HG03159 (cell line): ENCODE measurements around the gene SGCA.
A peak's percentile ranks its signal among the peaks of the same experiment; 100 is the strongest.

Source experiments
- ATAC-seq: cut with Tn5 transposase; IDR thresholded peaks from one replicate; pipeline ENCODE4 v1.9.1; 2021; ENCODE audit warnings: mild to moderate bottlenecking, moderate library complexity; ENCODE audit not compliant: unreplicated experiment

SGCA gene

DNA sequence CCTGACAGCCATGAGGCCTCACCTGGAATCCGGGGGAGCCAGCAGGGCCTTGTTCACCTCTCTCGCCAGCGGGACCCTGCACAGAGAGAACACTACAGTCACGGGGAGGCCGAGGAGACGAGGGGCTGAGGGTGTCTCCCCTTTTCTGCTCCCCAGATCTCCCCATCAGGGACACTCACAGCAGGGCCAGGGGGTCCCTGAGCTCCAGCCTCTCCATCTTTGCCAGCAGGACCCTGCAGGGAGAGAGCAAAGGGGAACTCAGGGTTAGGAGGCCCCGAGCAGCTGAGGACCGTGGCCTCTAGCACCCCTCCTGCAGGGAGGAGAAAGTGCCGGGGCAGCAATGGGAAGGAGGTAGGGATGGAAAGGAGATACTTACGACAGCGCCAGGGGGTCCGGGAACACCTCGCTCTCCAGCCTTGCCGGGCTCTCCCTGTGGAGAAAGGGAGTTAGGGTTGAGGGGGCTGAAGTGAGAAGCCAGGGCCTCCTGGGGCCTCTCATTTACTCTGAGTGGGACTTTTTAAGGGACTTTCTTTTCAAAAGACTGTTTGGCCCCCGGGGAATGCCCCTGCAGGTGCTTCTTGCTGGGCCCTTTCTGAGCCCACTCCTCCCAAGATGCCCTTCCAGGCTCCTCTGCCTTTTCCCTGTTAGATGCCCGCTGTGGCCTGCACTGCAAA, 26.9 kb downstream of the SGCA start:
- no peak for ATAC-seq

DNA sequence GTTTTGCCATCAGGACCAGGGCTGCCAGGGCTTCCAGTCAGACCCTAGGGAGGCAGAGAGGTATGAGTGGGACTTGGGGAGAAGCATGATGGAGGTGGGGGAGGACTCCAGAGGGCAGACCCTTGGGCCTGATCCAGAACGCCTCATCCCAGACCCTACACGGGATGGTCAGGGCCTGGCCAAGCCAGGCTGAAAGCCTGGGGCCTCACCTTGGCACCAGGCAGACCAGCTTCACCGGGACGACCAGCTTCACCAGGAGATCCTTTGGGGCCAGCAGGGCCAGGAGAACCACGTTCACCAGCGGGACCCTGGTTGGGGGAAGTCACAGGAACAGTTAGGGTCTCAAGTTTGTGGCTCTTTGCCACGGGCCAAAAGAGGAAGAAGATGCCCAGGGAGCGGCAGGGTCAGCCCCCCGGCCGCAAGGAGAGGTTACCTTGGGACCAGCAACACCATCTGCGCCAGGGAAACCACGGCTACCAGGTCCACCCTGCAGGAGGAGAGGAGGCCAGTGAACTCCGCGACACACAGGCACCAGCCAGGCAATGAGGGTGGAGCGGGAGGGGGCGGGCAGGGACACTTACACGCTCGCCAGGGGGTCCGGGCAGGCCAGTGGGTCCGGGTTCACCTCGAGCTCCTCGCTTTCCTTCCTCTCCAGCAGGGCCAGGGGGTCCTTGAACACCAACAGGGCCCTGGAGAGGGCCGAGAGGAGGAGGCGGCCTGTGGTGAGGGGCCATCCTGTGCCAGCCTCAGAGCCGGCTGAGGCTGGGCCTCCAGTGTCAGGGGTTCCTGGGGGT, 28.5 kb downstream of the SGCA start:
- ATAC-seq = no peak

DNA sequence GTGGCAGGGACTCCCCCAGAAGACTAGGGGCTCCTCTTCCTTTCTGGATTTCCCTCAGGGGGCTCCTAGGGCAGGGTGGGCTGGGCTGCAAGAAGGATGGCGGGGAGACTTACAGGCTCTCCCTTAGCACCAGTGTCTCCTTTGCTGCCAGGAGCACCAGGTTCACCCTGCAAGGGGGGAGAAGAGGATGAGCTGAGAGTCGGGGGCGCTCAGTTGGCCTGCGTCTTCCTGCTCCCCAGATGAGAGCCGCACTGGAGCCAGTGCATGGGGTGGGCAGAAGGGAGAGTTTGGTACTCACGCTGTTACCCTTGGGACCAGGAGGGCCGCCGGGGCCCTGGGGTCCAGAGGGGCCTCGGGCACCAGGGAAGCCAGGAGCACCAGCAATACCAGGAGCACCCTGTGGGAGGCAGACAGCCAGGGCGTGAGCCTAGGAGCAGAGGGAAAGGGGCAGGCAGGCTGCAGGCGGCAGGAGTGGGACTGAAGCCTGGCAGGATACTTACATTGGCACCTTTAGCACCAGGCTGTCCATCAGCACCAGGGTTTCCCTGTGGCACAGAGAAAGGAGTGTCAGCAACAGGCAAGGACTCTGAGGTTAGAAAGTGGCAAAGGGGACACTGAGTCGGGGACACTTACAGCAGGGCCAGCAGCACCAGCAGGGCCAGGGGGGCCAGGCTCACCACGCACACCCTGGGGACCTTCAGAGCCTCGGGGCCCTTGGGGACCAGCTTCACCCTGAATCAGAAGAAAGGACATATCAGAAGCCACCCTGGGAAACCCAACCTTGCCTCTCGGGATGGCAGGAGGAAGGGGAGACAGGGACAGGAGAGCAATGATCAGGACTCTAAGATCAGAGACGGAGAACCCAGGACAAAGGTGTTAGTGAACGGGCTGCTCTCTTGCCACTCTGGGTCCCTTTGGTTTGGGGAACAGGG, 29.4 kb downstream of the SGCA start:
- no peak for ATAC-seq

DNA sequence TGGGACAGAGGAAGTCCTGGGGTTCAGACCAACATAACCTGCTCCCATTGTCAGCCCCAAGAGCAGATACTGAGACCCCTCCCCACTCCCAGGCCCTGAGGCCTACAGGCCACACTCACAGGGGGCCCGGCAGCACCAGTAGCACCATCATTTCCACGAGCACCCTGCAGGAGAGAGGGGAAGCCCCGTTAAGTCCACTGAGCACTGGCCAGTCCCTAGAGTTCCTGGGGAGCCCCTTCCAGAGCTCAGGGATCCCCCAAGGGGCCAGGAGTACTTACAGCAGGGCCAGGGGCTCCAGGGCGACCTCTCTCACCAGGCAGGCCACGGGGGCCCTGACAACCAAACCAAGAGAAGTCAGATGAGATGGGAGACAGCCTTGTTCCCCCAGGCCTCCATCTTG, 30.2 kb downstream of the SGCA start:
- ATAC-seq = no peak

DNA sequence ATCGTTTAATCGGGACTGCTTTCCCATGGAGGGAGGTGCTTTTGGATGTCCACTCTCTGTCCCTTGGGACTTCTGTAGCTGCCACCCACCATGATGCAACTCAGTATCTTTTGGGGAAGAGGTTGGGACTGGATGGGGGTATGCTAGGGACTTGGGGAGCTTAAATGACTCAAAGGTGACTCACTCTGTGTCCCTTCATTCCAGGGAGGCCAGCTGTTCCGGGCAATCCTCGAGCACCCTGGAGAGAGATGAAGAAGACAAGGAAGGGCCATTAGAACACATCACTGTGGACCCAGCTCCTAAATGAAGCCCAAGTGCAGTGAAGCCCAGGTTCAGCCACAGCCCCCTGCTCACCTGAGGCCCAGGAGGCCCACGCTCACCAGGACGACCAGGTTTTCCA, 31.0 kb downstream of the SGCA start:
- ATAC-seq = no peak

DNA sequence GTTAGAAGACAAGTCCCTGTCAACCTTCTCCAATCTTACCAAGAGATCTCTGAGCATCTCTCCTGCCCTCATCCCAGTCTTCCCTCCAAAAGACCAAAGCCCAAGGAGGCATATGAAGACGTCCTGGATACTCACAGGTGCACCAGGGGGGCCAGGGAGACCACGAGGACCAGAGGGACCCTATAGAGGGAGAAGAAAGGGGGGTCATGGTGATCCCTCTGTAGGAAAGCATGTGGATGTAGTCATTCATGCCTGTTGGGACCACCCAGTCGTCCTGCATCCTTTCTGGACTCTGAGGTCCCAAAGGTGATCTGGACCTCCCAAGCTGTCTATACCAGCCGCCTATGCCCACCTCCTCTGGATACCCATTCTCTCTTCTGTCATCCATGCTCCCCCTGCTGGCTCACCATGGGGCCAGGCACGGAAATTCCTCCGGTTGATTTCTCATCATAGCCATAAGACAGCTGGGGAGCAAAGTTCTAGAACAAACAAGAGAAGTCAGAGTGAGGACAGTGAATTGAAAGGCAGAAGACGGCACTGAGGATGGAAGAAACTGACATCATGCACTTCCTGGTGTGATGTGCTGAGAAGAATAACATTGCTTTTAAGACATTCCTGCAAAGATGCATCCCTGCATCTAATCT, 32.3 kb downstream of the SGCA start:
- ATAC-seq = no peak

DNA sequence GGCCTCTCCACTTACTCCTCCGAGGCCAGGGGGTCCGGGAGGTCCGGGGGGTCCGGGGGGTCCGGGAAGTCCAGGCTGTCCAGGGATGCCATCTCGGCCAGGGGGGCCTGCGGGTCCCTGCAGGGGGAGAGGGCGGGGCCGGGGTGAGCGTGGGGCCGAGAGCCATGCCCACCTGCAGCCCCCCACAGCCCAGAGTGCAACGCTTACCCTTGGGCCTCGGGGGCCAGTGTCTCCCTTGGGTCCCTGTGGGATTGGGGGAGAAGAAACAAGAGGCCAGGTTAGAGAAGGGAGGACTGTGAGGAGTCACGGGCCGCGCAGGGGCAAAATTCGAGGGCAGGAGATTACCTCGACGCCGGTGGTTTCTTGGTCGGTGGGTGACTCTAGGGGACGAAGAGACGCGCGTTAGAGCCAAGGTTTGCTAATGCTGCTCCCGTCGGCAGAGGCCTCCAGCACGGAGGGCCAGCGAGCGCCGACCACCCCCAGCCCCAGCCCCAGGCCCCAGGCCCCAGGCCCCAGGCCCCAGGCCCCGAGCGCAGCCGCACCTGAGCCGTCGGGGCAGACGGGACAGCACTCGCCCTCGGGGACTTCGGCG, 33.5 kb downstream of the SGCA start:
- ATAC-seq = no peak

DNA sequence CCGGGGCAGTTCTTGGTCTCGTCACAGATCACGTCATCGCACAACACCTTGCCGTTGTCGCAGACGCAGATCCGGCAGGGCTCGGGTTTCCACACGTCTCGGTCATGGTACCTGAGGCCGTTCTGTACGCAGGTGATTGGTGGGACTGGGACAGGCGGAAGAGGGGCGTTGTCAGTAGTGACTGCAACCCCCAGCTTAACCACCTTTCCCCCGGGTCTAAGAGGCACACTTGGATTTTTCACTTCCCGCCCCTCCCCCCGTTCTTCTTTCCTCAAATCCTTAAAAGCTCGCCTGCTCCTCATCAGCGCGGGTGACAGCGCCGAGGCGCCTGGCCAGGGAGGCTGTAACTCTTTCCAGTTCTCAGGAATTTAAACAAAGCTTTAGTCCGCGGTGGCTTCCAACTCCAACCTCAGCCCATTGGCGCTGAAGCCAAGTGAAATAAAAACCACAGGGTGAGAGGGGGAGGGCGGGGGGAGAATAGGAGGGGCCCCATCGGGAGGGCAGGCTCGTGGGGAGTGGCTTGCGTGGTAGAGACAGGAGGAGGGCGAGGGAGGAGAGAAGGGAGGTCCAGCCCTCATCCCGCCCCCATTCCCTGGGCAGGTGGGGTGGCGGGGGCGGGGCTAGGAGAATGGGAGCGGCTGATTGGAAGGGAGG, 34.1 kb downstream of the SGCA start:
- peak; percentile 30 for ATAC-seq

DNA sequence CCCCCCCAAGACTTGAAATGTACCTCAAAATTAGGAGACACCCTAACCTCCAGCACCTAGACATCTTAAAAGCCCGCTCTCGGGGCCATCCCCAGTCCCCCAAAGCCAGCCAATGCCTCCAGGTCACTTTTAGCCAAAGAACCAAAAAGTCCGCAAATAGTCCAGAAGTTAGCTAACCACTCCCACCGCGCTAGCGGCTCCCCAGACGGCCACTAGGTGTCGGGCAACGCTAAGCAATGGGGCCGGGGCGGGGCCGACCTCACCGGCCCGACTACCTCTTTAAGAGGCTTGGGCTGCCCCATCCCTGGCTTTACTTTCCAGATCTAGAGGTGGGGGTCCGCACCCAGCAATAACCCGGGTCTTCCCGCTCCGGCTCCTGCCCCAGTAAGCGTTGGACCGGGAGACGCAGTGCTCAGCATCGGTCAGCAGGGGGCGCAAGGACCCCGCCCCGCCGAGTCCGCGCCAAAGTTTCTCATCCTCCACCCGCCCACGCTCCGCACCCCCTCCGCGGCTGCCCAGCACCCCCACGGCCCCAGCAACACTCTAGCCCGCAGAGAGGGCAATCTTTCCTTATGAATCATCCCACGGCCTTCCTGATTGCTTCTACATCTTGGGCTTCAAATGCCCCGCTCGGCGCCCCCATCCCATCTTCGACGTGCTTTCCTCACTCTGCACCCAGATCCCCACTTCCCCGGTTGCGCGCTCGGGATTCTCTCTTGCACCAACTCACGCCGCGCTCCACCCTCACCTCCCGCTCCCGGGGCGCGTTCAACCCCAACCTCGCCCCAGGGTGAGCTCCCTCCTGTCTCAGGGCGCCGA, 34.9 kb downstream of the SGCA start:
- ATAC-seq = peak; percentile 71

DNA sequence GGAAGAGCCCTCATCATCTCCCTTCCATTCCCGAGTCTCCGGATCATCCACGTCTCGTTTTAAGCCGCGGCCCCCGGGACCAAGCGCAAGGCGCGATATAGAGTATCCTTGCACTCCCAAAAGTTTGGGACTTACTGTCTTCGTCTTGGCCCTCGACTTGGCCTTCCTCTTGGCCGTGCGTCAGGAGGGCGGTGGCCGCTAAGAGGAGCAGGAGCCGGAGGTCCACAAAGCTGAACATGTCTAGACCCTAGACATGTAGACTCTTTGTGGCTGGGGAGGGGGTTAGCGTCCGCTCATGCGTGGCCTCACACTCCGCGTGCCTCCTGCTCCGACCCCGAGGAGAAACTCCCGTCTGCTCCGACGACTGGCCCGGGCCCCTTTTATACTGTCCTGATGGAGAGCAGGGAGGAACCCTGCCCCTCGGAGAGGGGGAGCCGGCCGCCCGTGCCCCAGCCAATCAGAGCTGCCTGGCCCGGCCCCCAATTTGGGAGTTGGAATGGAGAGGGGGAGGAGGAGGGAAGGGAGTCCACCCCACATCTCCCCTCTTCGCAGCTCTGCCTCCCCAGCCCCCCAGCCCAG, 35.6 kb downstream of the SGCA start, which contains the start of gene COL1A1:
COL1A1 (minus strand) TSS at position 356 of the 579 bp plus-strand sequence; CDS start at position 238, 118 bp downstream.
- ATAC-seq = no peak

DNA sequence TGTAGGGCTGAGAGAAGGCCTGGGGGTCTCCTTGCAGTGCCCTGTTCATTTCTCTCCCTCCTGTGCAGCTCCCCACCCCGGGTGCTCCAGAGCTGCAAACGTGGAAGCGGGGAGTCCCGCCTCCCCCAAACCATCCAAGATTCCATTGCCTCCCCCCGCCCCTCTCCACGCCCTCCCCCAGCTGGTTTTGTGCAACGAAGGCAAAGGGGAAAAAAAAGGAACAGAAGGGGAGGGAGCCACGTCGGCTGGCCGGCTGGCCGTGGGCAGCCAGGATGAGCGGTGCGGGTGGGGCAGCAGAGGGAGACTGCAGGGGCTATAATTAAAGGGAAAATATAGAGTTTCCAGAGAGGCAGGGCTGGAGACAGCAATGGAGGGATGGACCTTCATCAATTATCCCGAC, 37.3 kb downstream of the SGCA start:
- no peak for ATAC-seq

DNA sequence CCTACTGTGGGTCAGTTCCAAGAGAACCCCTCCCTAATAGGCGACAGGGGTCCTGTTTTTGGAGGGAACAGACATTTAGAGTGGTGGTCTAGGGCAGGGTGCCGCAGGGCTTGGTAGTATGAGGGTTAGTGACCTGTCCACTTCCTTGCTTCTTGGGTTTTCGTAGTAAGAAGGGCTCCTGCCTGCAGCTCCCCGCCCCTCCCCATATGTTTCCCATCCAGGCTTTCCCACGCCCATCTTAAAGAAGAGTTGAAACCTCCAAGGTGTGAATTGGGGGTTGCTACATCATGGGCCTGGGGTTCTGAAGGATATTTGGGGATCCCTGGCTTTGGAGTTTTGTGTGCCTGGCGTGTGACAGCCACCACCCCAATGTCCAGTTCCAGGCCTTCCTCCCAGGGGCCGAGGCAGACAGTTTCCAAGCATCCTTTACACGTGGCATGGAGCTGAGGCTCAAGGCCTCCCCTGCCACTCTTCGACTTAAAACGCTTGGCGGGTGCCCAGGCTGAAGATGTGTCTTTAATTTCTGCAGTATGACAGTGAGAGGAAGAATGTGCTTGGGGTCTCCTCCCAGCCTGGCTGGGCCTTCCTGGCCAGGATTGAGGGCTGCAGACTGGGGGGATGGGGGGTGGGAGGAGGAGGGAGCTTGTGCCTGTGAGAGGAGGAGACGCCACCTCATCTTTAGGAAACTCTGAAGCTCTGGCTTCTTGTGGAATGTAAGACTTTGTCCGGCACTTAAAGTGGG, 38.0 kb downstream of the SGCA start:
- no peak for ATAC-seq

DNA sequence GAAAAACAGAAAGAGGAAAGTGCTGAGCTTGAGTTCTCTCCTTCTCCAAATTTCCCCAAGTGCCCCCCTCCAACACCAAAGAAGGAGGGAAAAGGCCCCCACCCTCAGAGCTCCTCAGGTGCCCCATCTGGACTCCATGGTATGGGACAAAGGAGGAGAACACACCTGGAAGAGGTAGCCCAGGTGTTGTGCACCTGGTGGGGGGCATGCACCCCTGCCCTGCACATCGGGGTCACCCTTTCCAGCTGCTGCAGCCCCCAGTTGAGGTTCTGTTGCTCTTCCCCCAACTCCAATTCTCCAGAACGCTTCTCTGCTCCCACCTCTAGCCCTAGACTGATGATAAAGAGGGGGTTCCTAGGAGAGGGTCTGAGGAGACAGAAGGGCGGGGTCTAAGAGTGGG, 38.6 kb downstream of the SGCA start:
- no peak for ATAC-seq

DNA sequence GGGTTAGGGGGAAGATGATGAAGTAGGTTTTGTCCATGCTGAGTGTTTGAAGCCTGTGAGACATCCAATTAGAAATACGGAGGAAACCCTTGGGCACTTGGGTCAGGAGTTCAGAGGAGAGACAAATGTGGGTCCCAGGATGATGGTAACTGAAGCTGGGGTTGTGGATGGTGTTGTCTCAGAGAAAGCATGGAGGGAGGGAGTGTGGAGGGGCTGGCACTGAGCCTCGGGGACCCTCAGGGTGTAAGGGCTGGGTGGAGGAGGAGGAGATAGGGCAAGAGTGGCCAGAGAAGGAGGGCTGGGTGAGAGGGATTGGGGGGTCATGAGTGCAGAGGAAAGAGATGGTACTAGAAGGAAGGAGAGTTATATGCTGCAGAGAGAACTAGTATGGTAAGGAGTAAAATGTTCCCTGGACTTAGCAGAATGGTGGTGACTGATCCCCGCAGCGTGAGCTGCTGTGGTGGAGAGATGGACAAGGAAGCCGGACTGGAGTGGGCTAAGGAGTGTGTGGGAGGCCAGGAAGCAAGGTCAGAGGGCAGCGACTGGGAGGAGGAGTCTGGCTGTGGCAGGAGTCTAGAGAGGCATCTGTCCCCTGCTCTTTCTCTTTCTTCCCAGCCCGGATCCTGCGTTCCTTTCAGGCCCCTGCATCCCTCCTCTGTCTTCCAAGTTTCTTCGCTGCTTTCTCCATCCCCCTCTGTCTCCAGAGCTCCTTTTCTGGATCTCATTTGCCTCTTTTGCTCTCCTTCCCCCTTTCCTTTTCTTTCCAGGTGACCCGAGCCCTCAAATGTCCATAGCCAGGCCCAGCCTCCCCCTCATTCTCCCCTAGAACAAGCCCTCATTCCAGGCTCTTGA, 39.5 kb downstream of the SGCA start:
- no peak for ATAC-seq

DNA sequence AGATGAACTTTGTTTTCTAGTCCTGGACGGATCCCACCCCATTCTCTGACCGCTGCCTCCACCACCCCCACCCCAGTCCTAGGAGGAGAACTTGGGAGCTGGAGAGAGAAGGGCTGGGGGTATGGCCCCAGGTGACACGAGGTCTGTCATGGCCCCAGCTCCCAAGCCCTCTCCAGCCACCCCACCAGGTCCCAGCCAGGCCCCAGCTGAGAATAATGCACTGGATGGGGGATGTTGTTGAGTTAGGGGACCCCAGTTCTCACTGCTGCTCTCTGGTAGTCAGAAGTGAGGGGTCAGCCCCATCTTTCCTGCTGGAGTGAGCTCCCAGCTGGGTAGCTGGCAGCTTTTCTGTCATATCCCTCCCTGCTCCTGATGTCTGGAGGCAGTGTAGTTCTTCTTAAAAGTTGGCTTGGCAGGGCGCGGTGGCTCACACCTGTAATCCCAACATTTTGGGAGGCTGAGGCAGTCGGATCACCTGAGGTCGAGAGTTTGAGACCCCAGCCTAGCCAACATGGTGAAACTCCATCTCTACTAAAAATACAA, 40.2 kb downstream of the SGCA start:
- no peak for ATAC-seq

DNA sequence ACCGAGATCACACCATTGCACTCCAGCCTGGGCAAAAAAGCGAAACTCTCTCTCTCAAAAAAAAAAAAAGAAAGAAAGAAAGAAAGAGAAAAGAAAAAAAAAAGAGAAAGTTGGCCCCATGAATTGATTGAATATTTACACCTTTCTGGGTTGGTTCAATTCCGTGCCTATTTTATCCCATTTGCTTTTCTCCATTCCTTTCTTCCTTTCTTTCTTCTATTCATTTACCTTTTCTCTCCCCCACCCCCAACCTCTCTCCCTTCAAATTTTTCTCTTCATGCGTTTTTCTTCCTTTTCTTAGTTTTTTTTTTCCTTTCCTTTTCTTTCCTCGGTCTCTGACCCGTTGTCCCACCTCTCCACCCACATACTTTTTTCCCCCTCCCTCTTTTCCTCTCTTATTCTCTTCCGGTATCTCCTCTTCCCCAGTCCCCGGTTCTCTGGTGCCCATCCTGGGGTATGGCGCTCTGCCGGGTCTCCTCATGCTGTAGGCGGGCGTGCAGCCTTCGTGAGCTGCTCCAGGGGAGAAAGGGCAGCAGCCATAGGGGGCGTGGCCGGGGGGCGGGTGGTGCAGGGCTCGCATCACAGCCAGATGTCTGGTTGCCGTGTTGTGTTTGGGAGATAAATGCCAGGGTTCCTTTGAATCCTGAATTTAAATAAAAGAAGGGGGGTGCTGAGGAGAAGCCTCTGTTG, 40.9 kb downstream of the SGCA start:
- no peak for ATAC-seq
